KOPT-K1 (cell line): ENCODE measurements around the gene TECR.
"Not testable (repeated sequence)": the region's sequence is repeated elsewhere in the genome, so short reads cannot be mapped to it uniquely, and the experiment has no call there.

Source experiments
- H3K27ac ChIP-seq: fragments of 200-600 bp; sonication (generic); 2 replicates; pipeline ENCODE4 v1.5.1; 2016; ENCODE audit warnings: antibody characterized with exemption, mild to moderate bottlenecking, low read depth, low read length; ENCODE audit not compliant: poor library complexity, severe bottlenecking
- H3K36me3 ChIP-seq: fragments of 200-600 bp; sonication (generic); 2 replicates; pipeline ENCODE4 v1.5.1; 2017; ENCODE audit warnings: antibody characterized with exemption, mild to moderate bottlenecking, low read length, moderate library complexity; ENCODE audit not compliant: insufficient read depth
- H3K9me3 ChIP-seq: fragments of 200-600 bp; sonication (generic); 2 replicates; pipeline ENCODE4 v1.5.1; 2017; ENCODE audit warnings: antibody characterized with exemption, low read length, mild to moderate bottlenecking; ENCODE audit not compliant: insufficient read depth, poor library complexity, severe bottlenecking

Gene TECR

GRCh38 chr19:14575428-14575980, 46.1 kb downstream of the TECR start:
- no peak overlapping the region for H3K27ac ChIP-seq
- H3K36me3 ChIP-seq = no peaks in the 10 kb centered on the region
- H3K9me3 ChIP-seq = no peaks in the 10 kb centered on the region

GRCh38 chr19:14576363-14576762, 47.0 kb downstream of the TECR start:
- Histone ChIP-seq H3K9me3 (no peaks in the 10 kb centered on the region), H3K36me3 (no peaks in the 10 kb centered on the region), H3K27ac (no peak overlapping the region)

- H3K36me3 ChIP-seq = no peaks in the 10 kb centered on the region
- no peaks in the 10 kb centered on the region for H3K9me3 ChIP-seq
- no peak overlapping the region for H3K27ac ChIP-seq
Measured at GRCh38 chr19:14577264-14577663, 47.9 kb downstream of the TECR start.

GRCh38 chr19:14577885-14578427, 48.6 kb downstream of the TECR start:
- Histone ChIP-seq H3K9me3 (no peaks in the 10 kb centered on the region), H3K27ac (no peak overlapping the region), H3K36me3 (no peaks in the 10 kb centered on the region)

- H3K36me3 ChIP-seq = no peaks in the 10 kb centered on the region
- no peak overlapping the region for H3K27ac ChIP-seq
- H3K9me3 ChIP-seq = no peaks in the 10 kb centered on the region
Measured at GRCh38 chr19:14580623-14581237, 51.3 kb downstream of the TECR start.

- H3K9me3 ChIP-seq = no peaks in the 10 kb centered on the region
- no peaks in the 10 kb centered on the region for H3K36me3 ChIP-seq
- H3K27ac ChIP-seq = no peak within 1 kb of the TSS
Measured at GRCh38 chr19:14582894-14583340, 53.5 kb downstream of the TECR start, which contains the start of gene CLEC17A. Gene CLEC17A, plus strand, starts transcription at chr19:14583084. Its CDS starts 77 bp downstream, at chr19:14583161.

- not testable (repeated sequence) for H3K36me3 ChIP-seq, H3K9me3 ChIP-seq, H3K27ac ChIP-seq
Measured at GRCh38 chr19:14584372-14584771, 55.0 kb downstream of the TECR start.

GRCh38 chr19:14585187-14585586, 55.8 kb downstream of the TECR start:
- H3K36me3 ChIP-seq, H3K9me3 ChIP-seq, H3K27ac ChIP-seq: not testable (repeated sequence)

GRCh38 chr19:14589433-14589832, 60.0 kb downstream of the TECR start:
- H3K9me3 ChIP-seq, H3K36me3 ChIP-seq, H3K27ac ChIP-seq: not testable (repeated sequence)

GRCh38 chr19:14595558-14595957, 66.2 kb downstream of the TECR start:
- Histone ChIP-seq H3K36me3 (no peaks in the 10 kb centered on the region), H3K27ac (no peak overlapping the region), H3K9me3 (no peaks in the 10 kb centered on the region)

GRCh38 chr19:14599548-14600147, 70.3 kb downstream of the TECR start:
- H3K36me3 ChIP-seq = no peaks in the 10 kb centered on the region
- no peak overlapping the region for H3K27ac ChIP-seq
- no peaks in the 10 kb centered on the region for H3K9me3 ChIP-seq

- Histone ChIP-seq H3K9me3 (no peaks in the 10 kb centered on the region), H3K27ac (no peak overlapping the region), H3K36me3 (no peaks in the 10 kb centered on the region)
Measured at GRCh38 chr19:14603990-14604387, 74.6 kb downstream of the TECR start.

- H3K36me3 ChIP-seq = no peaks in the 10 kb centered on the region
- no peaks in the 10 kb centered on the region for H3K9me3 ChIP-seq
- no peak overlapping the region for H3K27ac ChIP-seq
Measured at GRCh38 chr19:14606627-14607026, 77.2 kb downstream of the TECR start.

- H3K9me3 ChIP-seq = no peaks in the 10 kb centered on the region
- no peaks in the 10 kb centered on the region for H3K36me3 ChIP-seq
- H3K27ac ChIP-seq = no peak overlapping the region
Measured at GRCh38 chr19:14611051-14611450, 81.7 kb downstream of the TECR start.

- H3K27ac ChIP-seq, H3K9me3 ChIP-seq, H3K36me3 ChIP-seq: not testable (repeated sequence)
Measured at GRCh38 chr19:14612242-14612641, 82.8 kb downstream of the TECR start.

GRCh38 chr19:14612657-14613056, 83.3 kb downstream of the TECR start:
- no peak overlapping the region for H3K27ac ChIP-seq
- no peaks in the 10 kb centered on the region for H3K9me3 ChIP-seq
- no peaks in the 10 kb centered on the region for H3K36me3 ChIP-seq
